HAP-1 (cell line): ENCODE measurements around the gene HOMEZ.

Experiments used
- DNase-seq, 2 experiments: peaks; one replicate each; pipeline ENCODE4 v3.0.0-alpha.2; 2016 to 2020; ENCODE audit warnings: low spot score in 2 of 2
- H3K27me3 ChIP-seq: fragments of 250-450 bp; sonication (Bioruptor Pico); 2 replicates; pipeline ENCODE4 v1.5.1; 2020; ENCODE audit warnings: low read depth, mild to moderate bottlenecking, moderate library complexity
- H3K36me3 ChIP-seq: fragments of 250-450 bp; sonication (Bioruptor Pico); replicated peaks from 2 replicates; pipeline ENCODE4 v1.5.1; 2020; ENCODE audit warnings: mild to moderate bottlenecking
- H3K4me1 ChIP-seq: fragments of 250-450 bp; sonication (Bioruptor Pico); 2 replicates; pipeline ENCODE4 v1.5.1; 2020; ENCODE audit warnings: mild to moderate bottlenecking
- H3K4me3 ChIP-seq: fragments of 250-450 bp; sonication (Bioruptor Pico); 2 replicates; pipeline ENCODE4 v1.5.1; 2020; ENCODE audit warnings: mild to moderate bottlenecking, moderate library complexity
- H3K9me3 ChIP-seq: fragments of 250-450 bp; sonication (Bioruptor Pico); 2 replicates; pipeline ENCODE4 v1.5.1; 2020; ENCODE audit warnings: mild to moderate bottlenecking, moderate library complexity
- in situ Hi-C: fragments of 300-500 bp; cut with MboI; formaldehyde crosslinking; loops from 3 replicates; pipeline ENCODE4 v1.14.3; 2020; ENCODE audit warnings: low sequenced_read_pairs, inconsistent platforms, mixed read lengths

HOMEZ gene

GRCh38 chr14:23320584-23321571, 34.9 kb upstream of the HOMEZ start, which contains the start of gene PABPN1:
PABPN1 (plus strand) TSS chr14:23321457; CDS start chr14:23321470, 13 bp downstream.
- Histone ChIP-seq H3K4me3 (peak within 1 kb of the TSS; percentile 88), H3K36me3 (peaks cover 43% of the 10 kb centered on the region), H3K27me3 (no peaks in the 10 kb centered on the region), H3K9me3 (no peaks in the 10 kb centered on the region), H3K4me1 (peaks cover 17% of the 10 kb centered on the region)
- in situ Hi-C loops: loop anchor here (10.0 kb wide), 1 partner anchor 234 kb away; the partner anchor contains the start of genes THTPA and ZFHX2
- DNase-seq: peak; percentile 98 to 99

- peaks cover 17% of the 10 kb centered on the region for H3K4me1 ChIP-seq
- DNase-seq: no peak
- H3K36me3 ChIP-seq: peaks cover 47% of the 10 kb centered on the region
- H3K4me3 ChIP-seq: peak overlapping the region; percentile 37
- no peaks in the 10 kb centered on the region for H3K27me3 ChIP-seq
- in situ Hi-C loops: loop anchor here (10.0 kb wide), 1 partner anchor 235 kb away; the partner anchor contains the start of genes THTPA and ZFHX2
- H3K9me3 ChIP-seq: no peaks in the 10 kb centered on the region
Measured at GRCh38 chr14:23319746-23320583, 34.0 kb upstream of the HOMEZ start.

- in situ Hi-C loops: no loop called here
- no peak overlapping the region for H3K4me3 ChIP-seq
- no peaks in the 10 kb centered on the region for H3K27me3 ChIP-seq
- H3K9me3 ChIP-seq: no peaks in the 10 kb centered on the region
- DNase-seq: no peak
- peaks cover 12% of the 10 kb centered on the region for H3K4me1 ChIP-seq
- H3K36me3 ChIP-seq: peaks cover 24% of the 10 kb centered on the region
Measured at GRCh38 chr14:23316300-23316699, 30.4 kb upstream of the HOMEZ start.

- Histone ChIP-seq H3K4me1 (peaks cover 11% of the 10 kb centered on the region), H3K9me3 (no peaks in the 10 kb centered on the region), H3K4me3 (no peak overlapping the region), H3K27me3 (no peaks in the 10 kb centered on the region), H3K36me3 (peaks cover 39% of the 10 kb centered on the region)
- no peak for DNase-seq
- in situ Hi-C loops: no loop called here
Measured at GRCh38 chr14:23310546-23310945, 24.6 kb upstream of the HOMEZ start.

- in situ Hi-C loops: no loop called here
- peaks cover 34% of the 10 kb centered on the region for H3K36me3 ChIP-seq
- no peaks in the 10 kb centered on the region for H3K9me3 ChIP-seq
- peaks cover 11% of the 10 kb centered on the region for H3K4me1 ChIP-seq
- no peaks in the 10 kb centered on the region for H3K27me3 ChIP-seq
- H3K4me3 ChIP-seq: no peak overlapping the region
- DNase-seq: no peak
Measured at GRCh38 chr14:23308721-23309445, 23.0 kb upstream of the HOMEZ start.

GRCh38 chr14:23307687-23308644, 22.0 kb upstream of the HOMEZ start:
- Histone ChIP-seq H3K27me3 (no peaks in the 10 kb centered on the region), H3K4me3 (peak overlapping the region; percentile 68), H3K36me3 (peaks cover 34% of the 10 kb centered on the region), H3K9me3 (no peaks in the 10 kb centered on the region), H3K4me1 (peaks cover 13% of the 10 kb centered on the region)
- DNase-seq: no peak
- in situ Hi-C loops: no loop called here

GRCh38 chr14:23307146-23307530, 21.2 kb upstream of the HOMEZ start:
- Histone ChIP-seq H3K27me3 (no peaks in the 10 kb centered on the region), H3K36me3 (peaks cover 34% of the 10 kb centered on the region), H3K4me1 (peaks cover 16% of the 10 kb centered on the region), H3K9me3 (no peaks in the 10 kb centered on the region), H3K4me3 (peak overlapping the region; percentile 68)
- DNase-seq: no peak
- in situ Hi-C loops: no loop called here

GRCh38 chr14:23306412-23307145, 20.6 kb upstream of the HOMEZ start, which contains the start of gene BCL2L2:
BCL2L2 (plus strand) TSS chr14:23306833; CDS start chr14:23307768, 935 bp downstream.
- H3K4me1 ChIP-seq: peaks cover 14% of the 10 kb centered on the region
- peak within 1 kb of the TSS; percentile 68 for H3K4me3 ChIP-seq
- H3K27me3 ChIP-seq: no peaks in the 10 kb centered on the region
- H3K9me3 ChIP-seq: no peaks in the 10 kb centered on the region
- peaks cover 28% of the 10 kb centered on the region for H3K36me3 ChIP-seq
- peak; percentile 83 to 96 for DNase-seq
- in situ Hi-C loops: no loop called here

GRCh38 chr14:23302290-23303225, 16.6 kb upstream of the HOMEZ start, which contains the start of gene PPP1R3E:
PPP1R3E (minus strand) TSS chr14:23302859; CDS start chr14:23302576, 283 bp downstream.
- H3K4me3 ChIP-seq: peak within 1 kb of the TSS; percentile 47
- H3K9me3 ChIP-seq: no peaks in the 10 kb centered on the region
- H3K4me1 ChIP-seq: peaks cover 17% of the 10 kb centered on the region
- no peaks in the 10 kb centered on the region for H3K27me3 ChIP-seq
- DNase-seq: peak; percentile 26 to 81
- peaks cover 9% of the 10 kb centered on the region for H3K36me3 ChIP-seq
- in situ Hi-C loops: no loop called here

GRCh38 chr14:23301969-23302289, 16.0 kb upstream of the HOMEZ start:
- no peaks in the 10 kb centered on the region for H3K27me3 ChIP-seq
- H3K4me1 ChIP-seq: peaks cover 15% of the 10 kb centered on the region
- in situ Hi-C loops: no loop called here
- DNase-seq: no peak
- no peaks in the 10 kb centered on the region for H3K9me3 ChIP-seq
- H3K4me3 ChIP-seq: peak overlapping the region; percentile 47
- peaks cover 9% of the 10 kb centered on the region for H3K36me3 ChIP-seq
